SK-N-MC (cell line): Measurements from ENCODE around the gene PAIP2.
"Not testable (repeated sequence)": the region's sequence is repeated elsewhere in the genome, so short reads cannot be mapped to it uniquely, and the experiment has no call there.

Experiments used
- DNase-seq: peaks from one replicate; pipeline ENCODE4 v3.0.0-alpha.2; 2011; ENCODE audit warnings: low read depth, low spot score
- H3K27ac ChIP-seq: fragments of 200-600 bp; sonication (generic); 2 replicates; pipeline ENCODE4 v1.5.1; 2016; ENCODE audit warnings: mixed run types
- H3K36me3 ChIP-seq: fragments of 200-600 bp; sonication (generic); 2 replicates; pipeline ENCODE4 v1.6.1; 2017; ENCODE audit warnings: antibody characterized with exemption, low read length, mixed read lengths; ENCODE audit not compliant: insufficient read depth
- H3K4me3 ChIP-seq: fragments of 200-600 bp; sonication (generic); 2 replicates; pipeline ENCODE4 v1.5.1; 2016
- H3K9ac ChIP-seq: fragments of 200-600 bp; sonication (generic); 2 replicates; pipeline ENCODE4 v1.8.0; 2017; ENCODE audit warnings: mixed run types, mixed read lengths; ENCODE audit not compliant: insufficient read length
- H3K9me3 ChIP-seq: fragments of 200-600 bp; sonication (generic); 2 replicates; pipeline ENCODE4 v1.6.1; 2017; ENCODE audit warnings: low read depth, mild to moderate bottlenecking, antibody characterized with exemption, low read length, moderate library complexity, mixed read lengths
- EZH2 ChIP-seq: fragments of 200-600 bp; sonication (generic); IDR thresholded peaks from one replicate; pipeline ENCODE4 v1.6.1; 2017; ENCODE audit warnings: antibody characterized with exemption
- FOXP2 ChIP-seq: optimal IDR thresholded peaks from 2 replicates; pipeline ENCODE3; 2011; ENCODE audit warnings: mild to moderate bottlenecking, moderate library complexity; ENCODE audit not compliant: insufficient read depth; ENCODE audit errors: extremely low read length, control extremely low read depth
- POLR2AphosphoS5 ChIP-seq: IDR thresholded peaks from 2 replicates; pipeline ENCODE4 v1.6.1; 2012; ENCODE audit warnings: mild to moderate bottlenecking, low read depth, low read length, borderline replicate concordance

PAIP2 gene

GRCh38 chr5:139308797-139309196 is 32.9 kb upstream of the PAIP2 start:
- Histone ChIP-seq H3K9ac (no peak overlapping the region), H3K4me3 (no peak overlapping the region), H3K36me3 (peaks cover 44% of the 10 kb centered on the region), H3K9me3 (no peaks in the 10 kb centered on the region), H3K27ac (peak overlapping the region; percentile 44; the same call in 1 of the 2 replicates)
- DNase-seq = no peak
- no peak for TF ChIP-seq EZH2
- no peak for TF ChIP-seq FOXP2
- TF ChIP-seq POLR2AphosphoS5 = no peak

GRCh38 chr5:139310715-139311186 is 30.9 kb upstream of the PAIP2 start:
- not testable (repeated sequence) for H3K27ac ChIP-seq, H3K4me3 ChIP-seq, DNase-seq, H3K9me3 ChIP-seq, H3K9ac ChIP-seq
- peaks cover 64% of the 10 kb centered on the region for H3K36me3 ChIP-seq

DNA sequence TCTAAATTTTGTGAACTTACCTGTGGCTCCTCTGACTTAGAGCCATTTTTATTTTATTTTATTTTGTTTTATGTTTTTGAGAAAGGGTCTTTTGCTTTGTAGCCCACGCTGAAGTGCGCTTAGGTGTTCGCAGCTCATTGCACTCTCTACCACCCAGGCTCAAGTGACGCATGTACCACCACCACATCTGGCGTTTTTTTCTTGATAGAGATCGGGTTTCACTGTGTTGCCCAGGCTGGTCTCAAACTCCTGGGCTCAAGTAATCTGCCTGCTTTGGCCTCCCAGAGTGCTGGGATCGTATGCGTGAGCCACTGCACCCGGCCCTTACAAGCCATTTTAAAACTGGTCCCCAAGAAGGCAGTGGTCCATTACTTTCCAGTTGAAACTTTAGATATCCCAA is 29.6 kb upstream of the PAIP2 start:
- no peaks in the 10 kb centered on the region for H3K9me3 ChIP-seq
- H3K36me3 ChIP-seq = peaks cover 77% of the 10 kb centered on the region
- H3K4me3 ChIP-seq = no peak overlapping the region
- TF ChIP-seq POLR2AphosphoS5 = no peak
- no peak for TF ChIP-seq FOXP2
- TF ChIP-seq EZH2 = no peak
- no peak overlapping the region for H3K9ac ChIP-seq
- no peak for DNase-seq
- no peak overlapping the region for H3K27ac ChIP-seq

DNA sequence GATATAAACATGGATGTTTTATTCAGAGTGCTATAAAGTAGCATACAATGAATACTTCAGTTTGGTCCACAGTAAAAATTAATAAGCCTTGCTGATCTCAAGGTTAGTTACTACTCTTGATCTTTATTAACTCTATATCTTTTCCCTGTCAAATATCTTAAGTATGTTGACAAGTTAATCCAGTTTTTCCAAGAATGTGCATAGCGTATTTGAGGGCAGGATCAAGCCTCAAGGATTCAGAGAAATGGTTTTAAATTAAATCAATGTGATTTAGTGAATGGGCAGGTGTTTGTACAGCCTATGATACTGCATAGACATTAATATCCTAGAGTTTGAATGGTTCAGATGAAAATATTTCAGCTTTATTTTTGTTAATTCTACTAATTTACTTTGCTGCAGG is 27.4 kb upstream of the PAIP2 start:
- H3K4me3 ChIP-seq = no peak overlapping the region
- no peak for DNase-seq
- H3K9ac ChIP-seq = no peak overlapping the region
- no peak overlapping the region for H3K27ac ChIP-seq
- H3K36me3 ChIP-seq = peaks cover 81% of the 10 kb centered on the region
- no peaks in the 10 kb centered on the region for H3K9me3 ChIP-seq
- TF ChIP-seq POLR2AphosphoS5 (no peak), FOXP2 (no peak), EZH2 (no peak)

- no peak for DNase-seq
- no peaks in the 10 kb centered on the region for H3K9me3 ChIP-seq
- no peak overlapping the region for H3K9ac ChIP-seq
- peak overlapping the region; percentile 47 for H3K27ac ChIP-seq
- TF ChIP-seq FOXP2 (no peak), EZH2 (no peak), POLR2AphosphoS5 (no peak)
- peaks cover 80% of the 10 kb centered on the region for H3K36me3 ChIP-seq
- no peak overlapping the region for H3K4me3 ChIP-seq
Measured at GRCh38 chr5:139315056-139315615, 26.5 kb upstream of the PAIP2 start.

- H3K9me3 ChIP-seq = no peaks in the 10 kb centered on the region
- peaks cover 32% of the 10 kb centered on the region for H3K36me3 ChIP-seq
- no peak for DNase-seq
- no peak overlapping the region for H3K9ac ChIP-seq
- no peak overlapping the region for H3K4me3 ChIP-seq
- H3K27ac ChIP-seq = no peak overlapping the region
- TF ChIP-seq FOXP2 (no peak), POLR2AphosphoS5 (no peak; the same call in 1 of the 2 replicates), EZH2 (no peak)
Measured at GRCh38 chr5:139335811-139336210, 5.8 kb upstream of the PAIP2 start.

GRCh38 chr5:139340051-139340450 is 1.6 kb upstream of the PAIP2 start:
- Histone ChIP-seq H3K9ac (no peak overlapping the region), H3K9me3 (no peaks in the 10 kb centered on the region), H3K36me3 (peaks cover 20% of the 10 kb centered on the region), H3K4me3 (no peak overlapping the region), H3K27ac (no peak overlapping the region)
- TF ChIP-seq EZH2 = no peak
- no peak for TF ChIP-seq FOXP2
- TF ChIP-seq POLR2AphosphoS5 = no peak
- no peak for DNase-seq

- Histone ChIP-seq H3K36me3 (peaks cover 29% of the 10 kb centered on the region), H3K27ac (no peak overlapping the region), H3K9ac (peak overlapping the region; percentile 63), H3K9me3 (no peaks in the 10 kb centered on the region), H3K4me3 (peak overlapping the region; percentile 79)
- TF ChIP-seq FOXP2 (no peak), EZH2 (no peak), POLR2AphosphoS5 (no peak)
- no peak for DNase-seq
Measured at GRCh38 chr5:139341187-139341688, 416 bp upstream of the PAIP2 start.

DNA sequence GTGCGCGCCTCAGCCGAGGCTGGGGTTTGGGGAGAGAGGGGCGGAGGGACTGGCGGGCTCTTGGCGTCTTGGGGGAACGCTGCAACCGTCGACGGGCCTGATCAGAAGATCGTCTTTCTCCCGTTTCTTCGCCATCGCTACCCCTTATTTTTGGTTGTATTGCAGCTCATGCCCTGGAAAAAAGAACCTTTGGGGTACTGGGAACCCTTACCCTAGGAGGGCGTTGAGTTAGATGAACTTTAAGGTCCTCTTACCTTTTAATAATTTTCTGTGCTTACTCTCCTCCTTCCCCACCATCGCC is 719 bp downstream of the PAIP2 start:
- no peaks in the 10 kb centered on the region for H3K9me3 ChIP-seq
- peak overlapping the region; percentile 95 for H3K27ac ChIP-seq
- peaks cover 38% of the 10 kb centered on the region for H3K36me3 ChIP-seq
- TF ChIP-seq EZH2 (no peak), POLR2AphosphoS5 (no peak), FOXP2 (no peak)
- no peak for DNase-seq
- peak overlapping the region; percentile 97 for H3K9ac ChIP-seq
- peak overlapping the region; percentile 79 for H3K4me3 ChIP-seq

DNA sequence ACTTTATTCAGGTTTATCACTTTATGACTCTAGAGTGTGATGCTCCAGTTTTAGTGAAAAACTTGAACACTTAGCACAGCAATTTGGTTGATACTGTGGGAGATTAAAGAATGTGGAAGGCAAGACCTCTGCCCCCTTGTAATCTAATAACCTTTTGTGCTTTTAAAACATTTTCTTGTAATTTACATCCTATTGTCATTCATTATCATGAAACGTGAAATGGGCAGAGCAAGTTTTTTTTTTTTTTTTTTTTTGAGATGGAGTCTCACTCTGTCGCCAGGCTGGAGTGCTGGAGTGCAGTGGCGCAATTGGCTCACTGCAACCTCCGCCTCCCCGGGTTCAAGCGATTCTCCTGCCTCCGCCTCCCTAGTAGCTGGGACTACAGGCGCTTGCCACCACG is 1.8 kb downstream of the PAIP2 start:
- H3K9ac ChIP-seq = peak overlapping the region; percentile 97
- TF ChIP-seq POLR2AphosphoS5 = no peak
- TF ChIP-seq EZH2 = no peak
- TF ChIP-seq FOXP2 = no peak
- no peak for DNase-seq
- peaks cover 42% of the 10 kb centered on the region for H3K36me3 ChIP-seq
- H3K4me3 ChIP-seq = peak overlapping the region; percentile 79
- H3K9me3 ChIP-seq = no peaks in the 10 kb centered on the region
- no peak overlapping the region for H3K27ac ChIP-seq
